ENCODE measurements around the gene DUSP10. TPM values are rescaled to one million over a fixed set of nuclear protein-coding genes. Genes with fewer than 3 reads are reported as not detected.
A peak's percentile ranks its signal among the peaks of the same experiment; 100 is the strongest.

Gene DUSP10
- total RNA-seq, 2 donors from 2014 or later: 5.4 to 12.2 TPM

- Histone ChIP-seq H3K27ac (no peak overlapping the region), H3K4me1 (peaks cover 20% of the 10 kb centered on the region), H3K36me3 (replicated peaks in 1 of 2; ENCODE audit: insufficient read depth in 1 of 2, low read depth in 2 of 2) (no peaks in the 10 kb centered on the region), H3K4me3 (no peak overlapping the region), H3K9me3 (no peaks in the 10 kb centered on the region), H3K27me3 (no peaks in the 10 kb centered on the region)
- no peak for ATAC-seq
- intact Hi-C loops (cut with DNase I): no loop called here
- WGBS, 2 donors: 55 to 66% methylated on average over 1 of the region's 1 CpG
- TF ChIP-seq, protein P1, sequence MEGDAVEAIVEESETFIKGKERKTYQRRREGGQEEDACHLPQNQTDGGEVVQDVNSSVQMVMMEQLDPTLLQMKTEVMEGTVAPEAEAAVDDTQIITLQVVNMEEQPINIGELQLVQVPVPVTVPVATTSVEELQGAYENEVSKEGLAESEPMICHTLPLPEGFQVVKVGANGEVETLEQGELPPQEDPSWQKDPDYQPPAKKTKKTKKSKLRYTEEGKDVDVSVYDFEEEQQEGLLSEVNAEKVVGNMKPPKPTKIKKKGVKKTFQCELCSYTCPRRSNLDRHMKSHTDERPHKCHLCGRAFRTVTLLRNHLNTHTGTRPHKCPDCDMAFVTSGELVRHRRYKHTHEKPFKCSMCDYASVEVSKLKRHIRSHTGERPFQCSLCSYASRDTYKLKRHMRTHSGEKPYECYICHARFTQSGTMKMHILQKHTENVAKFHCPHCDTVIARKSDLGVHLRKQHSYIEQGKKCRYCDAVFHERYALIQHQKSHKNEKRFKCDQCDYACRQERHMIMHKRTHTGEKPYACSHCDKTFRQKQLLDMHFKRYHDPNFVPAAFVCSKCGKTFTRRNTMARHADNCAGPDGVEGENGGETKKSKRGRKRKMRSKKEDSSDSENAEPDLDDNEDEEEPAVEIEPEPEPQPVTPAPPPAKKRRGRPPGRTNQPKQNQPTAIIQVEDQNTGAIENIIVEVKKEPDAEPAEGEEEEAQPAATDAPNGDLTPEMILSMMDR (IDR thresholded peaks at IDR 0.05): no peak
- no peak for TF ChIP-seq POLR2A (IDR thresholded peaks at IDR 0.05)
- DNase-seq: no peak
Observed at GRCh38 chr1:221695301-221695700, 46.6 kb downstream of the DUSP10 start.

- H3K9me3 ChIP-seq: no peaks in the 10 kb centered on the region
- DNase-seq: no peak
- no peak for ATAC-seq
- H3K36me3 ChIP-seq (replicated peaks in 1 of 2; ENCODE audit: insufficient read depth in 1 of 2, low read depth in 2 of 2): no peaks in the 10 kb centered on the region
- H3K4me1 ChIP-seq: peaks cover 13% of the 10 kb centered on the region
- TF ChIP-seq, protein P1 (IDR thresholded peaks at IDR 0.05): no peak
- TF ChIP-seq POLR2A (IDR thresholded peaks at IDR 0.05): no peak
- no peak overlapping the region for H3K4me3 ChIP-seq
- H3K27ac ChIP-seq: no peak overlapping the region
- no peaks in the 10 kb centered on the region for H3K27me3 ChIP-seq
- intact Hi-C loops (cut with DNase I): no loop called here
Observed at GRCh38 chr1:221694109-221694508, 47.8 kb downstream of the DUSP10 start.

DNA sequence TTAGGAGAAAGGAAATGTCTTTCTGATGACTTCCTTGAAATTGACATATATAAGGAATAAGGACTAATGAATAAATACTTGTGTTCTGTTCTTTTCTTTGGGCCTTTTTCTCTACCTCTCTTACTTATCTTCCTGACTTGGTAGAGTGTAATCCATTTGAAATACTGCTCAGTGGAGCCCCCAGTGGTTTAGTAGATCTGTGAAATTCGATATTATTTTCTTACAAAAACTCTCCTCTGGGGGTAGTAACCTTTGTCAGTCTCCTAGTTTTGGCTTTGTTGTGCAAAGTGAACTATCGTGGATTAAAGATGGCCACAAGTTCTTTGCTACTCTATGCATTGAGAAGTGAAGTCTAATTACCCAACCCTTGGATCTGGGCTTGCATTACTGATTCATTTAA lies 48.8 kb downstream of the DUSP10 start:
- no peak overlapping the region for H3K4me3 ChIP-seq
- ATAC-seq (no peak), DNase-seq (no peak)
- TF ChIP-seq POLR2A (IDR thresholded peaks at IDR 0.05): no peak
- TF ChIP-seq, protein P1 (IDR thresholded peaks at IDR 0.05): peak in 1 of 7 experiments; percentile 6
- no peaks in the 10 kb centered on the region for H3K36me3 ChIP-seq (replicated peaks in 1 of 2; ENCODE audit: insufficient read depth in 1 of 2, low read depth in 2 of 2)
- no peak overlapping the region for H3K27ac ChIP-seq
- WGBS, 2 donors: 78 to 83% methylated on average over 2 of the region's 2 CpGs
- H3K4me1 ChIP-seq: peaks cover 3% of the 10 kb centered on the region
- intact Hi-C loops (cut with DNase I): no loop called here
- no peaks in the 10 kb centered on the region for H3K27me3 ChIP-seq
- no peaks in the 10 kb centered on the region for H3K9me3 ChIP-seq

GRCh38 chr1:221692643-221693042 lies 49.2 kb downstream of the DUSP10 start:
- no peaks in the 10 kb centered on the region for H3K36me3 ChIP-seq (replicated peaks in 1 of 2; ENCODE audit: insufficient read depth in 1 of 2, low read depth in 2 of 2)
- no peaks in the 10 kb centered on the region for H3K27me3 ChIP-seq
- H3K4me1 ChIP-seq: no peaks in the 10 kb centered on the region
- 68 to 76% methylated on average over 2 of the region's 2 CpGs for WGBS, 2 donors
- H3K27ac ChIP-seq: no peak overlapping the region
- no peak for TF ChIP-seq POLR2A (IDR thresholded peaks at IDR 0.05)
- TF ChIP-seq, protein P1 (IDR thresholded peaks at IDR 0.05): no peak
- ATAC-seq (no peak), DNase-seq (no peak)
- H3K4me3 ChIP-seq: no peak overlapping the region
- no peaks in the 10 kb centered on the region for H3K9me3 ChIP-seq
- intact Hi-C loops (cut with DNase I): no loop called here

GRCh38 chr1:221691261-221691660 lies 50.6 kb downstream of the DUSP10 start:
- Histone ChIP-seq H3K9me3 (no peaks in the 10 kb centered on the region), H3K4me3 (no peak overlapping the region), H3K27ac (no peak overlapping the region), H3K27me3 (no peaks in the 10 kb centered on the region), H3K4me1 (no peaks in the 10 kb centered on the region), H3K36me3 (replicated peaks in 1 of 2; ENCODE audit: insufficient read depth in 1 of 2, low read depth in 2 of 2) (no peaks in the 10 kb centered on the region)
- intact Hi-C loops (cut with DNase I): no loop called here
- DNase-seq (no peak), ATAC-seq (no peak)
- no peak for TF ChIP-seq POLR2A (IDR thresholded peaks at IDR 0.05)
- TF ChIP-seq, protein P1 (IDR thresholded peaks at IDR 0.05): no peak

All from body of pancreas (tissue), 4 donors.